ENCODE data around the gene OR3A3. TPM values are rescaled to one million over a fixed set of nuclear protein-coding genes. Genes with fewer than 3 reads are reported as not detected.
"Not testable (repeated sequence)": the region's sequence is repeated elsewhere in the genome, so short reads cannot be mapped to it uniquely, and the experiment has no call there.

The OR3A3 gene
- total and polyA plus RNA-seq, 10 of the 15 experiments (the other 5 are each of a cell fraction or from before 2014, with no cell fraction given): 0.07 TPM; not detected in 9

DNA sequence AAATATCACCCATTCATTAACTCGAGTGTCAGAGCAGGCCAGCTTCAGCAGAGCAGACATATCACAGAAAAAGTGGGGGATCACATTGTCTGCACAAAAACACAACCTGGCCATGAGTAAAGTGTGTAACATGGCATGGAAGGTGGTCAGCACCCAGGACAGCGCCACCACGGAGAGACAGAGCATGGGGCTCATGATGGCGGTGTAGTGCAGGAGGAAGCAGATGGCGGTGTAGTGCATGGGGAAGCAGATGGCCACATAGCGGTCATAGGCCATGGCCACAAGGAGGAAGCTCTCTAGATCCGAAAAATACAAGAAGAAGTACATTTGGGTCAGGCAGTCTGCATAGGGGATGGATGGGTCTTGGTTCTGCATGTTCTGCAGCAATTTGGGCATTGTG, 22.0 kb downstream of the OR3A3 start:
- DNase-seq (ENCODE audit: low read depth, low spot score); in situ Hi-C loops (cut with MboI); intact Hi-C loops (cut with micrococcal nuclease; ENCODE audit: unreplicated experiment); H3K4me3 ChIP-seq; RAD21 ChIA-PET (ENCODE audit: unreplicated experiment); H3K36me3 ChIP-seq (ENCODE audit: control insufficient read depth in 2 of 2, insufficient read depth in 2 of 2, low read length in 1 of 2); H3K27me3 ChIP-seq (replicated peaks in 1 of 2; ENCODE audit: control insufficient read depth in 2 of 2, insufficient read depth in 2 of 2, low read length in 1 of 2); H3K27ac ChIP-seq (ENCODE audit: control insufficient read depth, insufficient read depth); BruUV-seq (replicated peaks); H3K4me2 ChIP-seq (ENCODE audit: control insufficient read depth, insufficient read depth); H3K9me3 ChIP-seq (replicated peaks; ENCODE audit: control insufficient read depth, insufficient read depth, low read length); H3K4me1 ChIP-seq (ENCODE audit: control insufficient read depth, insufficient read depth, low read length); H2AFZ ChIP-seq (ENCODE audit: control insufficient read depth, low read depth, low read length); SMC1A ChIA-PET (ENCODE audit: uncharacterized antibody, unreplicated experiment); H3K79me2 ChIP-seq (ENCODE audit: control insufficient read depth, insufficient read depth, low read length); CTCF ChIA-PET; POLR2A ChIA-PET; H4K20me1 ChIP-seq (ENCODE audit: control insufficient read depth, insufficient read depth); H3K9ac ChIP-seq (ENCODE audit: control insufficient read depth, insufficient read depth, low read length): not testable (repeated sequence)
- peak; percentile 13 for FAIRE-seq
- TF ChIP-seq, protein P1, sequence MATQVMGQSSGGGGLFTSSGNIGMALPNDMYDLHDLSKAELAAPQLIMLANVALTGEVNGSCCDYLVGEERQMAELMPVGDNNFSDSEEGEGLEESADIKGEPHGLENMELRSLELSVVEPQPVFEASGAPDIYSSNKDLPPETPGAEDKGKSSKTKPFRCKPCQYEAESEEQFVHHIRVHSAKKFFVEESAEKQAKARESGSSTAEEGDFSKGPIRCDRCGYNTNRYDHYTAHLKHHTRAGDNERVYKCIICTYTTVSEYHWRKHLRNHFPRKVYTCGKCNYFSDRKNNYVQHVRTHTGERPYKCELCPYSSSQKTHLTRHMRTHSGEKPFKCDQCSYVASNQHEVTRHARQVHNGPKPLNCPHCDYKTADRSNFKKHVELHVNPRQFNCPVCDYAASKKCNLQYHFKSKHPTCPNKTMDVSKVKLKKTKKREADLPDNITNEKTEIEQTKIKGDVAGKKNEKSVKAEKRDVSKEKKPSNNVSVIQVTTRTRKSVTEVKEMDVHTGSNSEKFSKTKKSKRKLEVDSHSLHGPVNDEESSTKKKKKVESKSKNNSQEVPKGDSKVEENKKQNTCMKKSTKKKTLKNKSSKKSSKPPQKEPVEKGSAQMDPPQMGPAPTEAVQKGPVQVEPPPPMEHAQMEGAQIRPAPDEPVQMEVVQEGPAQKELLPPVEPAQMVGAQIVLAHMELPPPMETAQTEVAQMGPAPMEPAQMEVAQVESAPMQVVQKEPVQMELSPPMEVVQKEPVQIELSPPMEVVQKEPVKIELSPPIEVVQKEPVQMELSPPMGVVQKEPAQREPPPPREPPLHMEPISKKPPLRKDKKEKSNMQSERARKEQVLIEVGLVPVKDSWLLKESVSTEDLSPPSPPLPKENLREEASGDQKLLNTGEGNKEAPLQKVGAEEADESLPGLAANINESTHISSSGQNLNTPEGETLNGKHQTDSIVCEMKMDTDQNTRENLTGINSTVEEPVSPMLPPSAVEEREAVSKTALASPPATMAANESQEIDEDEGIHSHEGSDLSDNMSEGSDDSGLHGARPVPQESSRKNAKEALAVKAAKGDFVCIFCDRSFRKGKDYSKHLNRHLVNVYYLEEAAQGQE (IDR thresholded peaks at IDR 0.05; ENCODE audit: low read depth, low read length): peak; percentile 74
- ATAC-seq: peak; percentile 59
- WGBS (ENCODE audit: insufficient coverage, insufficient replicate concordance, low lambda C conversion rate, missing lambda C conversion rate): 20% methylated on average over 7 of the region's 7 CpGs

DNA sequence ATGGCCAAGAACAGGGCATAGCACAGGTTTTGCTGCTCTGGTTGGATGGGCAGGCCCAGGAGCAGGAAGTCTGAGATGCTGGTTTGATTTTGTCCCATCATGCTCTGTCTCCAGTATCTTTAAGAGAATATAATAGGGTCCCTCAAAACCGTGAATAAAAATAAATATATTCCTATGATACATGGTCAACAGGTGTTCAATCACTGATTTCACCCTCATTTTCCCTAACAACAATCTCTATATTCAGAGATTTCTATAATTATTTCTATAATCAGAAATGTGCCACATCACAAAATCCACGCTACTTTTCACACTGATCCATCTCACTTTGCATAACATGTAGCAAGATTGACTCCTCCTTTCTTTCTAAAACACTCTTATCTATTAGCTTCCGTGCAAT, 22.6 kb downstream of the OR3A3 start, which contains the start of gene OR1E2:
TSS of gene OR1E2 (minus strand) at position 101 of the 400 bp plus-strand sequence. CDS start at position 101, 0 bp downstream.
- CTCF ChIA-PET: no interaction called here
- 11% methylated on average over 3 of the region's 3 CpGs for WGBS (ENCODE audit: insufficient coverage, insufficient replicate concordance, low lambda C conversion rate, missing lambda C conversion rate)
- Histone ChIP-seq H3K9me3 (replicated peaks; ENCODE audit: control insufficient read depth, insufficient read depth, low read length) (no peaks in the 10 kb centered on the region), H2AFZ (ENCODE audit: control insufficient read depth, low read depth, low read length) (no peak within 1 kb of the TSS), H3K4me1 (ENCODE audit: control insufficient read depth, insufficient read depth, low read length) (no peaks in the 10 kb centered on the region), H3K27ac (ENCODE audit: control insufficient read depth, insufficient read depth) (no peak within 1 kb of the TSS), H4K20me1 (ENCODE audit: control insufficient read depth, insufficient read depth) (no peaks in the 10 kb centered on the region), H3K4me3 (no peak within 1 kb of the TSS), H3K9ac (ENCODE audit: control insufficient read depth, insufficient read depth, low read length) (no peak within 1 kb of the TSS), H3K27me3 (replicated peaks in 1 of 2; ENCODE audit: control insufficient read depth in 2 of 2, insufficient read depth in 2 of 2, low read length in 1 of 2) (no peaks in the 10 kb centered on the region), H3K4me2 (ENCODE audit: control insufficient read depth, insufficient read depth) (no peak within 1 kb of the TSS), H3K79me2 (ENCODE audit: control insufficient read depth, insufficient read depth, low read length) (no peaks in the 10 kb centered on the region), H3K36me3 (ENCODE audit: control insufficient read depth in 2 of 2, insufficient read depth in 2 of 2, low read length in 1 of 2) (no peaks in the 10 kb centered on the region)
- RAD21 ChIA-PET (ENCODE audit: unreplicated experiment): no interaction called here
- ATAC-seq: no peak
- no peak for FAIRE-seq
- in situ Hi-C loops (cut with MboI): no loop called here
- no peak for DNase-seq (ENCODE audit: low read depth, low spot score)
- intact Hi-C loops (cut with micrococcal nuclease; ENCODE audit: unreplicated experiment): no loop called here
- BruUV-seq (replicated peaks): no TSS peak
- SMC1A ChIA-PET (ENCODE audit: uncharacterized antibody, unreplicated experiment): no interaction called here
- POLR2A ChIA-PET: no interaction called here
- TF ChIP-seq POLR2A (IDR thresholded peaks at IDR 0.05; ENCODE audit: low read depth, low read length) (no peak), MXI1 (IDR thresholded peaks at IDR 0.05; ENCODE audit: low read depth, low read length) (no peak), NR2C1 (IDR thresholded peaks at IDR 0.05) (no peak), RCOR1 (conservative IDR thresholded peaks at IDR 0.05; ENCODE audit: low read depth, low read length) (no peak), MTA2 (IDR thresholded peaks at IDR 0.05; ENCODE audit: low read depth) (no peak), KDM1A (IDR thresholded peaks at IDR 0.05; ENCODE audit: borderline replicate concordance) (no peak), FOS (IDR thresholded peaks at IDR 0.05; ENCODE audit: borderline replicate concordance, extremely low read depth, insufficient read length) (no peak), SMAD5 (IDR thresholded peaks at IDR 0.05; ENCODE audit: low read depth) (no peak), TCF3 (IDR thresholded peaks at IDR 0.05; ENCODE audit: borderline replicate concordance, insufficient read depth, low read depth, low read length) (no peak), TBL1XR1 (IDR thresholded peaks at IDR 0.05; ENCODE audit: low read depth, low read length) (no peak), TAF1 (IDR thresholded peaks at IDR 0.05; ENCODE audit: borderline replicate concordance, low read depth, low read length) (no peak)
- TF ChIP-seq, protein P2, sequence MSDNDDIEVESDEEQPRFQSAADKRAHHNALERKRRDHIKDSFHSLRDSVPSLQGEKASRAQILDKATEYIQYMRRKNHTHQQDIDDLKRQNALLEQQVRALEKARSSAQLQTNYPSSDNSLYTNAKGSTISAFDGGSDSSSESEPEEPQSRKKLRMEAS (IDR thresholded peaks at IDR 0.05; ENCODE audit: low read depth, low read length): no peak
- TF ChIP-seq, protein P3, sequence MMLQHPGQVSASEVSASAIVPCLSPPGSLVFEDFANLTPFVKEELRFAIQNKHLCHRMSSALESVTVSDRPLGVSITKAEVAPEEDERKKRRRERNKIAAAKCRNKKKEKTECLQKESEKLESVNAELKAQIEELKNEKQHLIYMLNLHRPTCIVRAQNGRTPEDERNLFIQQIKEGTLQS (IDR thresholded peaks at IDR 0.05; ENCODE audit: borderline replicate concordance, extremely low read depth, low read depth, low read length): no peak
- TF ChIP-seq, protein P4, sequence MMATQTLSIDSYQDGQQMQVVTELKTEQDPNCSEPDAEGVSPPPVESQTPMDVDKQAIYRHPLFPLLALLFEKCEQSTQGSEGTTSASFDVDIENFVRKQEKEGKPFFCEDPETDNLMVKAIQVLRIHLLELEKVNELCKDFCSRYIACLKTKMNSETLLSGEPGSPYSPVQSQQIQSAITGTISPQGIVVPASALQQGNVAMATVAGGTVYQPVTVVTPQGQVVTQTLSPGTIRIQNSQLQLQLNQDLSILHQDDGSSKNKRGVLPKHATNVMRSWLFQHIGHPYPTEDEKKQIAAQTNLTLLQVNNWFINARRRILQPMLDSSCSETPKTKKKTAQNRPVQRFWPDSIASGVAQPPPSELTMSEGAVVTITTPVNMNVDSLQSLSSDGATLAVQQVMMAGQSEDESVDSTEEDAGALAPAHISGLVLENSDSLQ (IDR thresholded peaks at IDR 0.05): no peak
